ENCODE results near the gene CSNK1E. TPM values are rescaled to one million over a fixed set of nuclear protein-coding genes. Genes with fewer than 3 reads are reported as not detected.

The CSNK1E gene
- total RNA-seq, 4 donors from 2014 or later = 67.9 to 102 (median 91.7) TPM

DNA sequence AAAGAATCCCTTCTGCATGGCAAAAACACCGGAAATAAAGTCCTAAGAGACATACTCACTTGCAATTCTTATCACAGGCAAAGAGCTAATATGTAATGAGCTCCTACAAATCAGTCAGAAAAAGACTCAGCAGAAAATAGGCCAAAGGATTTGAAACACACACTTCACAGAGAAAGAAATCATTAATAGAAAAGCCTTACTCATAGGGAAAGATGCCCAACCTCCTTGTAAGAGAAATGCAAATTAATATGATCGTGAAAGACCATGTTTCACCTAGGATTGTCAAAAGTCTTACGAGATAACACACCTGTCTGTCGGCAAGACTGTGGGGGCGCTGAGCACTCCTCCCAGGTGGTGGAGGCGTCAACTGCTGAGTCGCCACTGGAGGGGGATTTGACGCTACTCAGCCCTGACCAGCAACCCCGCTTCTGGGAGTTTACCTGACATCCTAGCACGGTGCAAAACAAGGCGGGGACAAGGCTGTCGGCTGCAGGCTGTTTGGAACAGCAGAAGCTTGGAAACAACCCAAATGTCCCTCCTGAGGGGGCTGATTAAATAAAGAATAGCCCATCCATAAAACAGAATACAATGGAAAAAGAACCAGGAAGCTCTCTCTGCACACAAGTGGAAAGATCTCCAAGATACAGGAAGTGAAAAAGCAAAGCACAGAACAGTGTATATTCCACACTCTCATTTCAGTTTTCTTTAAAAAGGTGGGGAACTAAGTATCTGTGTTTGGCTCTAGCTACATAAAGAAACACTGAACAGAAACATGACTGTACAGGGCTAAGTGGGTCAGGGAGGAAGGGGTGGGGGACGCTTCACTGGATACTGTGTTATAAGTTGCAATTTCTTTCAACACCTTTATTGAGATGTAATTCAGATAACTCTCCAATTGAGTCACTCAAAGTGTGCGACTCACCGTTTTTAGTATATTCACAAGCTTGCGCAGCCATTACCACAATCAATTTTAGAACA lies 11.5 kb downstream of the CSNK1E start:
- Histone ChIP-seq H3K4me1 (peaks cover 71 to 88% (median 79%) of the 10 kb centered on the region in 4 donors), H3K36me3 (peaks cover 23 to 68% (median 39%) of the 10 kb centered on the region in 4 donors)
- 28% methylated on average over 16 of the region's 16 CpGs for whole genome bisulfite sequencing

DNA sequence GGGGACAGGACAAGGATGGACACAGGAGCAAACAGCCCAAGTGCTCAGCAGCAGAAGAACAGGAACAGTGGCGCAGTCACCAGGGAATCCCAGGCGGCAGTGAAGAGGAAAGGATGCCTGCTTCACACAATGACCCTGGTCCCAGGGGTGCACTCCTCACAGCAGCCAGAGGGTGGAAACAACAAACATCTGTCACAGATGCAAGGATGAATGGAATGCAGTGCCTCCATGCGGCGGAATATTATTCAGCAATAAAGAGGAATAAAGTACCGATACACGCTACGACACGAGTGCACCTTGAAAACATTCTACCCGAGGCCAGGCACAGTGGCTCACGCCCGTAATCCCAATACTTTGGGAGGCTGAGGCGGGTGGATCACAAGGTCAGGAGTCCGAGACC lies 12.7 kb downstream of the CSNK1E start:
- Histone ChIP-seq H3K4me1 (peaks cover 63 to 80% (median 66%) of the 10 kb centered on the region in 4 donors), H3K27me3 (no peaks in the 10 kb centered on the region), H3K4me3 (no peak overlapping the region), H3K36me3 (peaks cover 35 to 75% (median 51%) of the 10 kb centered on the region in 4 donors), H3K27ac (replicated peaks in 1 of 4) (peak overlapping the region; percentile 57 to 77 (median 60)), H3K9me3 (no peaks in the 10 kb centered on the region)
- DNase-seq (ENCODE audit: extremely low spot score) = no peak
- TF ChIP-seq POLR2AphosphoS5 (IDR thresholded peaks at IDR 0.05) (no peak), POLR2A (IDR thresholded peaks at IDR 0.05; ENCODE audit: low read depth) (no peak), EP300 (IDR thresholded peaks at IDR 0.05) (no peak)
- TF ChIP-seq, protein P1, sequence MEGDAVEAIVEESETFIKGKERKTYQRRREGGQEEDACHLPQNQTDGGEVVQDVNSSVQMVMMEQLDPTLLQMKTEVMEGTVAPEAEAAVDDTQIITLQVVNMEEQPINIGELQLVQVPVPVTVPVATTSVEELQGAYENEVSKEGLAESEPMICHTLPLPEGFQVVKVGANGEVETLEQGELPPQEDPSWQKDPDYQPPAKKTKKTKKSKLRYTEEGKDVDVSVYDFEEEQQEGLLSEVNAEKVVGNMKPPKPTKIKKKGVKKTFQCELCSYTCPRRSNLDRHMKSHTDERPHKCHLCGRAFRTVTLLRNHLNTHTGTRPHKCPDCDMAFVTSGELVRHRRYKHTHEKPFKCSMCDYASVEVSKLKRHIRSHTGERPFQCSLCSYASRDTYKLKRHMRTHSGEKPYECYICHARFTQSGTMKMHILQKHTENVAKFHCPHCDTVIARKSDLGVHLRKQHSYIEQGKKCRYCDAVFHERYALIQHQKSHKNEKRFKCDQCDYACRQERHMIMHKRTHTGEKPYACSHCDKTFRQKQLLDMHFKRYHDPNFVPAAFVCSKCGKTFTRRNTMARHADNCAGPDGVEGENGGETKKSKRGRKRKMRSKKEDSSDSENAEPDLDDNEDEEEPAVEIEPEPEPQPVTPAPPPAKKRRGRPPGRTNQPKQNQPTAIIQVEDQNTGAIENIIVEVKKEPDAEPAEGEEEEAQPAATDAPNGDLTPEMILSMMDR (IDR thresholded peaks at IDR 0.05) = peak in 2 of 3 experiments; percentile 24 to 29
- 79% methylated on average over 12 of the region's 13 CpGs for WGBS
- intact Hi-C loops (cut with DNase I) = no loop called here

More for the DNA sequence above, 11.5 kb downstream of the CSNK1E start:
- Histone ChIP-seq H3K4me3 (peak overlapping the region in 1 of 4 donors; percentile 2), H3K9me3 (no peaks in the 10 kb centered on the region), H3K27ac (replicated peaks in 1 of 4) (peak overlapping the region; percentile 59 to 77 (median 64)), H3K27me3 (no peaks in the 10 kb centered on the region)
- TF ChIP-seq, protein P1 (IDR thresholded peaks at IDR 0.05) = no peak
- TF ChIP-seq POLR2A (IDR thresholded peaks at IDR 0.05; ENCODE audit: low read depth) = no peak
- TF ChIP-seq EP300 (IDR thresholded peaks at IDR 0.05) = no peak
- TF ChIP-seq POLR2AphosphoS5 (IDR thresholded peaks at IDR 0.05) = no peak
- DNase-seq (ENCODE audit: extremely low spot score) = no peak
- intact Hi-C loops (cut with DNase I) = no loop called here

DNA sequence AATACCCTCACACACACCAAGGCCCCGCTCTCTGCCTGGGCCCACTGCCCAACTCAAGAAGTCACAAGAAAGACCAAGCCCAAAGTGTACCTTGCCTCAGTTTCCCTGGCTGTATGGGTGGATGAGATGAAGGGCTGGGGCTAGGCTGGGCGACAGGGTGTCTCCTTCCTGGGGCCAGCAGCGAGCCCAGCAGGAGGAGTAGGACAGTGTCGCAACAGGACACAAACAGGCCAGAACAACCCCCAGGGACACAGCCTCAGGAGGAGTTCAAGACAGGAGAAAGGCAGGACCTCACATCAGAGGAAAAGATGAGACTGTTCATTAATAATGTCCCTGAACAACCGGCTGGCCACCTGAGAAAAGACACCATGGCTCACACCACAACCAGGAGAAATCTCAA lies 13.3 kb downstream of the CSNK1E start:
- Histone ChIP-seq H3K27ac (replicated peaks in 1 of 4) (peak overlapping the region; percentile 57 to 77 (median 60)), H3K4me3 (no peak overlapping the region), H3K9me3 (no peaks in the 10 kb centered on the region), H3K4me1 (peaks cover 57 to 75% (median 61%) of the 10 kb centered on the region in 4 donors), H3K36me3 (peaks cover 41 to 76% (median 55%) of the 10 kb centered on the region in 4 donors), H3K27me3 (no peaks in the 10 kb centered on the region)
- WGBS = 80% methylated on average over 4 of the region's 5 CpGs
- TF ChIP-seq POLR2A (IDR thresholded peaks at IDR 0.05; ENCODE audit: low read depth) (no peak), EP300 (IDR thresholded peaks at IDR 0.05) (no peak), POLR2AphosphoS5 (IDR thresholded peaks at IDR 0.05) (no peak)
- TF ChIP-seq, protein P1 (IDR thresholded peaks at IDR 0.05) = no peak
- intact Hi-C loops (cut with DNase I) = no loop called here
- DNase-seq (ENCODE audit: extremely low spot score) = no peak

DNA sequence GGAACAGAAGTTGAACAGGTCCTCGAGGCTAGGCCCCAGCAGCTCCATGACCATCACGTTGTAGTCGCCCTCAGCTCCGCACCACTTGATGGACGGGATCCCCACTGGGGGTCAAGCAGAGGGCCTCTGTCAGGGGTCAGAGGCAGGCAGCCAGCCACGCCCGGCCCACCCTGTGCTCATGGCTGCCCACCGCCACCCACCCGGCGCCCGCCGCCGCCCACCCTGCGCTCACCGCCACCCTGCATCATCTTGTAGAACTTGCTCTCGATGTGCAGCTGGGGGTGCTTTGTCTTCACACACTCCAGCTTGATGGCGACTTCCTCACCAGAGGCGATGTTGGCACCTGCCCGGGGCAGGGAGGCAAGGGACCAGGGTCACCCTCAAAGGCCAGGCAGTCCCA lies 14.3 kb downstream of the CSNK1E start:
- Histone ChIP-seq H3K27me3 (no peaks in the 10 kb centered on the region), H3K9me3 (no peaks in the 10 kb centered on the region), H3K36me3 (peaks cover 51 to 76% (median 59%) of the 10 kb centered on the region in 4 donors), H3K4me3 (no peak overlapping the region), H3K27ac (replicated peaks in 1 of 4) (peak overlapping the region in 1 of 4 donors; percentile 77), H3K4me1 (peaks cover 48 to 64% (median 50%) of the 10 kb centered on the region in 4 donors)
- WGBS = 98% methylated on average over 13 of the region's 19 CpGs
- TF ChIP-seq POLR2A (IDR thresholded peaks at IDR 0.05; ENCODE audit: low read depth) (no peak), EP300 (IDR thresholded peaks at IDR 0.05) (no peak), POLR2AphosphoS5 (IDR thresholded peaks at IDR 0.05) (no peak)
- TF ChIP-seq, protein P1 (IDR thresholded peaks at IDR 0.05) = no peak
- no peak for DNase-seq (ENCODE audit: extremely low spot score)
- intact Hi-C loops (cut with DNase I) = no loop called here

All from esophagus muscularis mucosa (tissue), 4 donors.